ENCODE results near the gene ADGRB3. TPM values are rescaled to one million over a fixed set of nuclear protein-coding genes. Genes with fewer than 3 reads are reported as not detected.

The ADGRB3 gene
- polyA plus RNA-seq, 3 donors from 2014 or later = not detected

- Mint-ChIP-seq H3K9me3 (peaks cover 0 to 21% (median 12%) of the 10 kb centered on the region in 6 donors), H3K36me3 (no peaks in the 10 kb centered on the region), H3K27ac (no peak overlapping the region), H3K4me3 (no peak overlapping the region), H3K4me1 (no peaks in the 10 kb centered on the region), H3K27me3 (ENCODE audit: low read depth in 3 of 3) (no peaks in the 10 kb centered on the region)
- no peak for DNase-seq
These were observed 658.4 kb downstream of the ADGRB3 start for GRCh38 chr6:69293471-69293870.

- Mint-ChIP-seq H3K27me3 (ENCODE audit: low read depth in 3 of 3) (no peaks in the 10 kb centered on the region), H3K36me3 (no peaks in the 10 kb centered on the region), H3K4me3 (no peak overlapping the region), H3K4me1 (no peaks in the 10 kb centered on the region), H3K9me3 (peaks cover 0 to 19% (median 8%) of the 10 kb centered on the region in 6 donors), H3K27ac (no peak overlapping the region)
- DNase-seq = no peak
These were observed 659.3 kb downstream of the ADGRB3 start for GRCh38 chr6:69294407-69294806.

- DNase-seq = no peak
- Mint-ChIP-seq H3K27me3 (ENCODE audit: low read depth in 3 of 3) (no peaks in the 10 kb centered on the region), H3K9me3 (peaks cover 0 to 15% (median 5%) of the 10 kb centered on the region in 6 donors), H3K4me1 (no peaks in the 10 kb centered on the region), H3K4me3 (no peak overlapping the region), H3K27ac (no peak overlapping the region), H3K36me3 (no peaks in the 10 kb centered on the region)
These were observed 659.8 kb downstream of the ADGRB3 start for GRCh38 chr6:69294862-69295261.

- H3K4me1 Mint-ChIP-seq = no peaks in the 10 kb centered on the region
- H3K36me3 Mint-ChIP-seq = no peaks in the 10 kb centered on the region
- H3K4me3 Mint-ChIP-seq = no peak overlapping the region
- H3K27ac Mint-ChIP-seq = no peak overlapping the region
- H3K9me3 Mint-ChIP-seq = peaks cover 0 to 50% (median 9%) of the 10 kb centered on the region in 6 donors
- no peak for DNase-seq
- H3K27me3 Mint-ChIP-seq (ENCODE audit: low read depth in 3 of 3) = peaks cover 0 to 5% (median 0%) of the 10 kb centered on the region in 3 donors
These were observed 668.3 kb downstream of the ADGRB3 start for GRCh38 chr6:69303382-69303781.

GRCh38 chr6:69305456-69305855 is 670.4 kb downstream of the ADGRB3 start:
- no peak overlapping the region for H3K27ac Mint-ChIP-seq
- H3K4me1 Mint-ChIP-seq = no peaks in the 10 kb centered on the region
- H3K27me3 Mint-ChIP-seq (ENCODE audit: low read depth in 3 of 3) = peaks cover 0 to 5% (median 0%) of the 10 kb centered on the region in 3 donors
- peaks cover 0 to 63% (median 13%) of the 10 kb centered on the region in 6 donors for H3K9me3 Mint-ChIP-seq
- no peak overlapping the region for H3K4me3 Mint-ChIP-seq
- H3K36me3 Mint-ChIP-seq = no peaks in the 10 kb centered on the region
- DNase-seq = no peak

GRCh38 chr6:69308584-69308983 is 673.5 kb downstream of the ADGRB3 start:
- peaks cover 0 to 41% (median 9%) of the 10 kb centered on the region in 6 donors for H3K9me3 Mint-ChIP-seq
- no peak overlapping the region for H3K4me3 Mint-ChIP-seq
- no peak for DNase-seq
- H3K27me3 Mint-ChIP-seq (ENCODE audit: low read depth in 3 of 3) = no peaks in the 10 kb centered on the region
- no peak overlapping the region for H3K27ac Mint-ChIP-seq
- H3K4me1 Mint-ChIP-seq = no peaks in the 10 kb centered on the region
- H3K36me3 Mint-ChIP-seq = no peaks in the 10 kb centered on the region

GRCh38 chr6:69311888-69312287 is 676.8 kb downstream of the ADGRB3 start:
- H3K9me3 Mint-ChIP-seq = peaks cover 0 to 28% (median 11%) of the 10 kb centered on the region in 6 donors
- H3K4me1 Mint-ChIP-seq = no peaks in the 10 kb centered on the region
- no peak overlapping the region for H3K27ac Mint-ChIP-seq

GRCh38 chr6:69314001-69314400 is 678.9 kb downstream of the ADGRB3 start:
- Mint-ChIP-seq H3K27me3 (ENCODE audit: low read depth in 3 of 3) (no peaks in the 10 kb centered on the region), H3K9me3 (peaks cover 3 to 21% (median 10%) of the 10 kb centered on the region in 6 donors), H3K27ac (no peak overlapping the region), H3K36me3 (no peaks in the 10 kb centered on the region), H3K4me1 (no peaks in the 10 kb centered on the region), H3K4me3 (no peak overlapping the region)
- DNase-seq = no peak

More at GRCh38 chr6:69311888-69312287, 676.8 kb downstream of the ADGRB3 start:
- Mint-ChIP-seq H3K27me3 (ENCODE audit: low read depth in 3 of 3) (no peaks in the 10 kb centered on the region), H3K4me3 (no peak overlapping the region), H3K36me3 (no peaks in the 10 kb centered on the region)
- DNase-seq = no peak

GRCh38 chr6:69314531-69314930 is 679.4 kb downstream of the ADGRB3 start:
- no peak overlapping the region for H3K4me3 Mint-ChIP-seq
- H3K27ac Mint-ChIP-seq = no peak overlapping the region
- no peaks in the 10 kb centered on the region for H3K4me1 Mint-ChIP-seq
- DNase-seq = no peak
- no peaks in the 10 kb centered on the region for H3K27me3 Mint-ChIP-seq (ENCODE audit: low read depth in 3 of 3)
- no peaks in the 10 kb centered on the region for H3K36me3 Mint-ChIP-seq
- H3K9me3 Mint-ChIP-seq = peaks cover 3 to 21% (median 10%) of the 10 kb centered on the region in 6 donors

GRCh38 chr6:69331886-69332285 is 696.8 kb downstream of the ADGRB3 start:
- no peaks in the 10 kb centered on the region for H3K4me1 Mint-ChIP-seq
- H3K27me3 Mint-ChIP-seq (ENCODE audit: low read depth in 3 of 3) = no peaks in the 10 kb centered on the region
- H3K36me3 Mint-ChIP-seq = no peaks in the 10 kb centered on the region
- H3K4me3 Mint-ChIP-seq = no peak overlapping the region
- DNase-seq = no peak
- peaks cover 3 to 15% (median 6%) of the 10 kb centered on the region in 6 donors for H3K9me3 Mint-ChIP-seq
- H3K27ac Mint-ChIP-seq = no peak overlapping the region

GRCh38 chr6:69337311-69337710 is 702.2 kb downstream of the ADGRB3 start:
- Mint-ChIP-seq H3K9me3 (peaks cover 0 to 6% (median 3%) of the 10 kb centered on the region in 6 donors), H3K4me1 (no peaks in the 10 kb centered on the region), H3K27me3 (ENCODE audit: low read depth in 3 of 3) (no peaks in the 10 kb centered on the region), H3K4me3 (no peak overlapping the region), H3K27ac (no peak overlapping the region), H3K36me3 (no peaks in the 10 kb centered on the region)
- DNase-seq = no peak

GRCh38 chr6:69338431-69339162 is 703.5 kb downstream of the ADGRB3 start:
- H3K36me3 Mint-ChIP-seq = no peaks in the 10 kb centered on the region
- no peak overlapping the region for H3K4me3 Mint-ChIP-seq
- no peak overlapping the region for H3K27ac Mint-ChIP-seq
- no peaks in the 10 kb centered on the region for H3K4me1 Mint-ChIP-seq
- H3K27me3 Mint-ChIP-seq (ENCODE audit: low read depth in 3 of 3) = no peaks in the 10 kb centered on the region
- H3K9me3 Mint-ChIP-seq = peaks cover 0 to 2% (median 0%) of the 10 kb centered on the region in 6 donors
- DNase-seq = no peak

- no peaks in the 10 kb centered on the region for H3K36me3 Mint-ChIP-seq
- H3K27me3 Mint-ChIP-seq (ENCODE audit: low read depth in 3 of 3) = no peaks in the 10 kb centered on the region
- no peak overlapping the region for H3K27ac Mint-ChIP-seq
- H3K4me3 Mint-ChIP-seq = no peak overlapping the region
- H3K9me3 Mint-ChIP-seq = peaks cover 0 to 5% (median under 1%) of the 10 kb centered on the region in 6 donors
- H3K4me1 Mint-ChIP-seq = no peaks in the 10 kb centered on the region
- no peak for DNase-seq
These were observed 704.1 kb downstream of the ADGRB3 start for GRCh38 chr6:69339163-69339550.

GRCh38 chr6:69340196-69340595 is 705.1 kb downstream of the ADGRB3 start:
- H3K27me3 Mint-ChIP-seq (ENCODE audit: low read depth in 3 of 3) = no peaks in the 10 kb centered on the region
- peaks cover 0 to 13% (median 4%) of the 10 kb centered on the region in 6 donors for H3K9me3 Mint-ChIP-seq
- H3K27ac Mint-ChIP-seq = no peak overlapping the region
- no peak overlapping the region for H3K4me3 Mint-ChIP-seq
- no peaks in the 10 kb centered on the region for H3K4me1 Mint-ChIP-seq
- no peaks in the 10 kb centered on the region for H3K36me3 Mint-ChIP-seq
- DNase-seq = no peak

GRCh38 chr6:69343851-69344250 is 708.8 kb downstream of the ADGRB3 start:
- Mint-ChIP-seq H3K27ac (no peak overlapping the region), H3K36me3 (no peaks in the 10 kb centered on the region), H3K9me3 (peaks cover 3 to 16% (median 10%) of the 10 kb centered on the region in 6 donors), H3K4me3 (no peak overlapping the region), H3K4me1 (no peaks in the 10 kb centered on the region), H3K27me3 (ENCODE audit: low read depth in 3 of 3) (peaks cover 0 to 1% (median 1%) of the 10 kb centered on the region in 3 donors)
- DNase-seq = no peak
